Testis (tissue), 3 donors: ENCODE results near the gene ZNF532. TPM values are rescaled to one million over a fixed set of nuclear protein-coding genes. Genes with fewer than 3 reads are reported as not detected.
A peak's percentile ranks its signal among the peaks of the same experiment; 100 is the strongest.
"Not testable (repeated sequence)": the region's sequence is repeated elsewhere in the genome, so short reads cannot be mapped to it uniquely, and the experiment has no call there.

ENCODE experiments used
- DNase-seq: peaks from one replicate; pipeline ENCODE4 v3.0.0-alpha.2; 2019
- H3K27ac ChIP-seq, 2 donors: fragments of 200-600 bp; sonication (generic); one replicate each; pipeline ENCODE4 v1.5.1; 2019
- H3K27me3 ChIP-seq: fragments of 200-600 bp; sonication (generic); one replicate; pipeline ENCODE4 v1.5.1; 2019
- H3K36me3 ChIP-seq: fragments of 200-600 bp; sonication (generic); one replicate; pipeline ENCODE4 v1.5.1; 2017; ENCODE audit warnings: low read depth; ENCODE audit errors: missing control alignments
- H3K4me1 ChIP-seq: fragments of 200-600 bp; sonication (generic); one replicate; pipeline ENCODE4 v1.5.1; 2019
- H3K4me3 ChIP-seq, 2 donors: fragments of 200-600 bp; sonication (generic); one replicate each; pipeline ENCODE4 v1.5.1; 2017 to 2019
- H3K9me3 ChIP-seq: fragments of 200-600 bp; sonication (generic); one replicate; pipeline ENCODE4 v1.5.1; 2017
- POLR2A ChIP-seq: fragments of 450-650 bp; IDR thresholded peaks from one replicate; pipeline ENCODE4 v1.6.1; 2017; ENCODE audit warnings: antibody characterized with exemption, mild to moderate bottlenecking, moderate library complexity
- WGBS, 2 donors: methylation state at CpG; one replicate each; pipeline ENCODE4 v1.1.5; 2018; 5-methylcytosine and 5-hydroxymethylcytosine counted together
- intact Hi-C: fragments of 100-400 bp; cut with DNase I; formaldehyde crosslinking; loops from one replicate; pipeline ENCODE4 v1.15.1; 2023; ENCODE audit warnings: low total_unique reads
- polyA plus RNA-seq: library from polyadenylated mRNA; stranded (reverse); fragments of 350-450 nt; fragmentation: Illumina TruSeq; extraction: RNeasy Lipid Tissue Mini Kit (QIAGEN cat#74804); gene quantifications from one replicate; pipeline ENCODE4 v1.2.3, GENCODE V29; 2014; ENCODE audit warnings: low read depth, low replicate concordance; ENCODE audit not compliant: insufficient read depth
- total RNA-seq, 2 donors: library from RNA; depleted of rRNA; stranded (reverse); fragments of >200 nt; gene quantifications; one replicate each; pipeline ENCODE4 v1.2.3, GENCODE V29; 2016
- TF ChIP-seq, protein P1 (sequence below), 3 experiments: fragments of 450-650 bp in 2 of 3; fragments of 200-600 bp in 1 of 3; sonication (generic) in 1 of 3; IDR thresholded peaks; one replicate each; pipeline ENCODE4 v1.5.1; 2016 to 2019; ENCODE audit warnings: antibody characterized with exemption in 3 of 3, mild to moderate bottlenecking in 2 of 3, moderate library complexity in 1 of 3

ZNF532 gene
- total and polyA plus RNA-seq, 3 donors from 2014 or later = 64.0 to 131 (median 122) TPM

DNA sequence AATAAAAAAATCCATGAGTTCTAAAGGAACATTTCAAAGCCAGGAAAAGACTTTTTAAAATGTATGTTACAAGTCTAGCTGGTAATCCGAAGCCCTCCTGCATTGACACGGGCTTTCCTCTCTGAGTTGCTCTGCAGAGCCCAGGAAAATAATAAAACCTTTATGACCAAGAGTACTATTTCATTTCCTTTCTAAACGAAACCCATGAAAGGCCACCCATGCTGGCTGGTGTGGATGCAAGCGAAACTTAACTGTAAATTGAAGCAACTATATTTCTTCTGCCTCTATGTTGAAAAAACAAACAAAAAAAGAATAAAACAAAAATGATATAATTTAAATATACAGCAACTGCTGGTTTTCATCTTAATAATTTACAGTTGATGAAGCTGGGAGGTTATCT, 41.3 kb upstream of the ZNF532 start:
- Histone ChIP-seq H3K4me1 (peaks cover 8% of the 10 kb centered on the region), H3K4me3 (no peak overlapping the region), H3K36me3 (no peaks in the 10 kb centered on the region), H3K27me3 (no peaks in the 10 kb centered on the region), H3K9me3 (no peaks in the 10 kb centered on the region), H3K27ac (no peak overlapping the region)
- WGBS, 2 donors = 75 to 84% methylated on average over 4 of the region's 4 CpGs
- no peak for TF ChIP-seq POLR2A
- TF ChIP-seq, protein P1, sequence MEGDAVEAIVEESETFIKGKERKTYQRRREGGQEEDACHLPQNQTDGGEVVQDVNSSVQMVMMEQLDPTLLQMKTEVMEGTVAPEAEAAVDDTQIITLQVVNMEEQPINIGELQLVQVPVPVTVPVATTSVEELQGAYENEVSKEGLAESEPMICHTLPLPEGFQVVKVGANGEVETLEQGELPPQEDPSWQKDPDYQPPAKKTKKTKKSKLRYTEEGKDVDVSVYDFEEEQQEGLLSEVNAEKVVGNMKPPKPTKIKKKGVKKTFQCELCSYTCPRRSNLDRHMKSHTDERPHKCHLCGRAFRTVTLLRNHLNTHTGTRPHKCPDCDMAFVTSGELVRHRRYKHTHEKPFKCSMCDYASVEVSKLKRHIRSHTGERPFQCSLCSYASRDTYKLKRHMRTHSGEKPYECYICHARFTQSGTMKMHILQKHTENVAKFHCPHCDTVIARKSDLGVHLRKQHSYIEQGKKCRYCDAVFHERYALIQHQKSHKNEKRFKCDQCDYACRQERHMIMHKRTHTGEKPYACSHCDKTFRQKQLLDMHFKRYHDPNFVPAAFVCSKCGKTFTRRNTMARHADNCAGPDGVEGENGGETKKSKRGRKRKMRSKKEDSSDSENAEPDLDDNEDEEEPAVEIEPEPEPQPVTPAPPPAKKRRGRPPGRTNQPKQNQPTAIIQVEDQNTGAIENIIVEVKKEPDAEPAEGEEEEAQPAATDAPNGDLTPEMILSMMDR (IDR thresholded peaks at IDR 0.05) = no peak
- intact Hi-C loops = no loop called here
- no peak for DNase-seq

DNA sequence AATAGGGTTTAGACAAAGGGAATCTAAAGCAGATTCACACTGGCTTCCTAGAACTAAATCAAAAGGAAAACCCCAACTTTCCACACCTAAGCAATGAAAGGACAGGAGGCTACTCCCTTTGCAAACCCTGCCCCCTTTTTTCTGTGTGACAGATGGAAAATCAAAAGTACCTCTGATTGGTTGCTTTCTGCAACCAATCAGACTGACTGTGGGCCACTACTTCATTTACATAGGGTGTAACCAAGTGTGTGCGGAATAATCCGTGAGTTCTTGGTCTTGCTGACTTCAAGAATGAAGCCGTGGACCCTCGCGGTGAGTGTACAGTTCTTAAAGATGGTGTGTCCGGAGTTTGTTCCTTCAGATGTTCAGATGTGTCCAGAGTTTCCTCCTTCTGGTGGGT, 37.8 kb upstream of the ZNF532 start:
- H3K9me3 ChIP-seq, intact Hi-C loops, H3K4me3 ChIP-seq, H3K36me3 ChIP-seq, H3K27me3 ChIP-seq, DNase-seq: not testable (repeated sequence)
- 75 to 78% methylated on average over 4 to 6 of the region's 6 CpGs for WGBS, 2 donors
- Histone ChIP-seq H3K27ac (peak overlapping the region in 1 of 2 donors; percentile 1), H3K4me1 (peaks cover 24% of the 10 kb centered on the region)

DNA sequence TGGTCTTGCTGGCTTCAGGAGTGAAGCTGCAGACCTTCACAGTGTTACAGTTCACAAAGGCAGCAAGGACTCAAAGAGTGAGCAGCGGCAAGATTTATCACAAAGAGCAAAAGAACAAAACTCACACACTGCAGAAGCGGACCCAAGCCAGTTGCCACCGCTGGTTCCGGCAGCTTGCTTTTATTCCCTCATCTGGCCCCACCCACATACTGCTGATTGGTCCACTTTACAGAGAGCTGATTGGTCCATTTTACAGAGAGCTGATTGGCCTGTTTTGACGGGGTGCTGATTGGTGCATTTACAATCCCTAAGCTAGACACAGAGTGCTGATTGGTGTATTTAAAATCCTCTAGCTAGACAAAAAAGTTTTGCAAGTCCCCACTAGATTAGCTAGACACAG, 37.2 kb upstream of the ZNF532 start:
- H3K4me3 ChIP-seq = peak overlapping the region; percentile 40 to 55
- TF ChIP-seq POLR2A = no peak
- TF ChIP-seq, protein P1 (IDR thresholded peaks at IDR 0.05) = no peak
- 67 to 75% methylated on average over 5 of the region's 5 CpGs for WGBS, 2 donors
- DNase-seq = peak; percentile 82
- H3K9me3 ChIP-seq = no peaks in the 10 kb centered on the region
- peaks cover 24% of the 10 kb centered on the region for H3K4me1 ChIP-seq
- H3K27ac ChIP-seq = peak overlapping the region in 1 of 2 donors; percentile 74
- intact Hi-C loops = no loop called here
- no peaks in the 10 kb centered on the region for H3K27me3 ChIP-seq
- no peaks in the 10 kb centered on the region for H3K36me3 ChIP-seq

DNA sequence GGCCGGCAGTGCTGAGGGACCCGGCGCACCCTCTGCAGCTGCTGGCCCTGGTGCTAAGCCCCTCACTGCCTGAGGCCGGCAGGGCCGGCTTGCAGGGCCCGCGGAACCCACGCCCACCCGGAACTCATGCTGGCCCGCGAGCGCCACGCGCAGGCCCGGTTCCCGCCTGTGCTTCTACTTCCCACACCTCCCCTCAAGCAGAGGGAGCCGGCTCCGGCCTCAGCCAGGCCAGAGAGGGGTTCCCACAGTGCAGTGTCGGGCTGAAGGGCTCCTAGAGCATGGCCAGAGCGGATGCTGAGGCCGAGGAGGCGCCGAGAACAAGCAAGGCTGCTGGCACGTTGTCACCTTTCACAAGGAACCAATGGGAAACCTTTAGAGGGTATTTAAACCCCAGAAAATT, 36.8 kb upstream of the ZNF532 start:
- no peaks in the 10 kb centered on the region for H3K9me3 ChIP-seq
- H3K36me3 ChIP-seq = no peaks in the 10 kb centered on the region
- TF ChIP-seq, protein P1 (IDR thresholded peaks at IDR 0.05) = no peak
- no peak for TF ChIP-seq POLR2A
- peak overlapping the region; percentile 40 to 55 for H3K4me3 ChIP-seq
- peak; percentile 48 for DNase-seq
- intact Hi-C loops = no loop called here
- H3K4me1 ChIP-seq = peaks cover 24% of the 10 kb centered on the region
- H3K27ac ChIP-seq = peak overlapping the region; percentile 74 to 84
- no peaks in the 10 kb centered on the region for H3K27me3 ChIP-seq
- WGBS, 2 donors = 51 to 59% methylated on average over 8 to 24 of the region's 24 CpGs

DNA sequence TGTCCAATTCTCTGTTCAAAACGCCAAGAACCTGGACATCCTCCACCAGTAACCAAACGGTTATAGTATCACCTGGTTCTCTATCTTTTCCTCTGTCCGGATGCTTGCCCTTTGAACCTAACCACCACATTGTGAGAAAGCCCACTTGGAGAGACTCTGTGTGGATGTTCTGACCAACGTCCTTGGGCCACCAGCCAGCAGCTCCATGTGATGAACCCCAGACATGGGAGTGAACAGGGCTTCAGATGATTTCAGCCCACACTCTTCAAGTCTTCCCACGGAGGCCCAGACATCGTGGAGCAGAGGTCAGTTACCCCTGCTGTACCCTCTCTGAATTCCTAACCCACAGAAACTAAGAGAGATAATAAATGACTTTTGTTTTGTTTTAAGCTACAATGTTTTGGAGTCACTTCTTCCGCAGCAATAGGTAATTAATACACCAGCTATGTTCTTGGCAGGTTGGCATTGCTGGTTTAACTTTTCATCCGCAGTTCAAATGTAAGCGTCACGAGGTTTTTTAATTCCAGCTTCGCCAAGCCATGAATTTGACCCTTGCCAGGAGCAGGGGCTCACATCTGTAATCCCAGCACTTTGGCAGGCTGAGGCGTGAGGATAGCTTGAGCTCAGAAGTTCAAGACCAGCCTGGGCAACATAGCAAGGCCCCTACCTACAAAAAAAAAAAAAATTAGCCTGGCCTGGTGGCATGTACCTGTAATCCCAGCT, 36.1 kb upstream of the ZNF532 start:
- H3K4me3 ChIP-seq = peak overlapping the region in 1 of 2 donors; percentile 55
- H3K36me3 ChIP-seq = no peaks in the 10 kb centered on the region
- H3K9me3 ChIP-seq = no peaks in the 10 kb centered on the region
- TF ChIP-seq POLR2A = no peak
- TF ChIP-seq, protein P1 (IDR thresholded peaks at IDR 0.05) = no peak
- peaks cover 24% of the 10 kb centered on the region for H3K4me1 ChIP-seq
- peak overlapping the region; percentile 74 to 84 for H3K27ac ChIP-seq
- 18 to 28% methylated on average over 12 of the region's 12 CpGs for WGBS, 2 donors
- intact Hi-C loops = no loop called here
- H3K27me3 ChIP-seq = no peaks in the 10 kb centered on the region
- DNase-seq = peak; percentile 92
